ENCODE data around the gene NEURL3. TPM values are rescaled to one million over a fixed set of nuclear protein-coding genes. Genes with fewer than 3 reads are reported as not detected.

Gene NEURL3
- polyA plus RNA-seq, 1 donor = 0.81 TPM

DNA sequence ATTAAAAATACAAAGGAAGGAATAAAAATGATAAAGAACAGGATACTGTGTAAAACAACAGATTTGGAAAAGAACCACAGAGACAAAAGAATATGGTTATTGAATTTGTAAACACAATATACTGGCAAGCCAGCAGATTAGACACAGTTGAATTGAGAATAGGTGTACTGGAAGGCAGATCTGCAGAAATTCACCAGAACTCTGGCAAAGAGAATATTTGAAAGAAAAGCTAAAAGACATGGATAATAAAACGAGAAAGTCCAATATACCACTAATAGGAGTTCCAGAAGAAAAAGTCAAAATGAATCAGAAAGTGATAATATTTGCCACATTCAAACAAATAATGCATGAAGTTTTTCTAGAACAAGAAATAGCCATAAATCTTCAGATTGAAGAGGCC is 11.9 kb upstream of the NEURL3 start:
- H3K36me3 ChIP-seq (ENCODE audit: control insufficient read depth, insufficient read depth, low read length) = no peaks in the 10 kb centered on the region
- WGBS (ENCODE audit: insufficient coverage, low lambda C conversion rate) = 100% methylated on average over 1 of the region's 1 CpG
- H3K27me3 ChIP-seq (ENCODE audit: control insufficient read depth, insufficient read depth, low read length) = no peaks in the 10 kb centered on the region
- no peak for DNase-seq
- H3K27ac ChIP-seq (ENCODE audit: low read length) = no peak overlapping the region
- H3K4me3 ChIP-seq (ENCODE audit: low read length) = no peak overlapping the region
- no peaks in the 10 kb centered on the region for H3K9me3 ChIP-seq (ENCODE audit: control insufficient read depth, low read depth, low read length)
- H3K4me1 ChIP-seq (ENCODE audit: control insufficient read depth, insufficient read depth, low read length) = no peaks in the 10 kb centered on the region

DNA sequence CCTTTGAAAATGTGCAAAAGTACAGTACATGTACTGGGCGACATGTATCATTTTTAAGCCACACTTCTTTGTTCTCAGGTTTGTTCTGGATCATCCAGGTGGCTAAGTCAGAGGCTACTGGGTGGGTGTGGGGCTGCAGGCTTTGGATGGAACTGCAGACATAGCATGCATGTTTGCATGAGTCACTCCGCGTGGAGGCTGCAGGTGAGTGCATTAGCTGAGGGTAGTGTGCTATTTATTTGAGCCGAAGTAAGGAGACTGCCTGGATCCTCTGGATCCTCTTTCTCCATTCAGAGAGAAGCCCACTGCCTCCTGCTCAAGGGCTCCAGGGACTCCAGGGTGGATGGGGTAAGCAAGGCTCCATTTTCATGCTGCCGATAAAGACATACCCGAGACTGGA is 9.4 kb upstream of the NEURL3 start:
- Histone ChIP-seq H3K4me3 (ENCODE audit: low read length) (no peak overlapping the region), H3K36me3 (ENCODE audit: control insufficient read depth, insufficient read depth, low read length) (no peaks in the 10 kb centered on the region), H3K4me1 (ENCODE audit: control insufficient read depth, insufficient read depth, low read length) (no peaks in the 10 kb centered on the region), H3K27me3 (ENCODE audit: control insufficient read depth, insufficient read depth, low read length) (no peaks in the 10 kb centered on the region), H3K9me3 (ENCODE audit: control insufficient read depth, low read depth, low read length) (no peaks in the 10 kb centered on the region), H3K27ac (ENCODE audit: low read length) (no peak overlapping the region)
- WGBS (ENCODE audit: insufficient coverage, low lambda C conversion rate) = no CpG with 5 or more reads among the region's 6 CpGs
- no peak for DNase-seq

DNA sequence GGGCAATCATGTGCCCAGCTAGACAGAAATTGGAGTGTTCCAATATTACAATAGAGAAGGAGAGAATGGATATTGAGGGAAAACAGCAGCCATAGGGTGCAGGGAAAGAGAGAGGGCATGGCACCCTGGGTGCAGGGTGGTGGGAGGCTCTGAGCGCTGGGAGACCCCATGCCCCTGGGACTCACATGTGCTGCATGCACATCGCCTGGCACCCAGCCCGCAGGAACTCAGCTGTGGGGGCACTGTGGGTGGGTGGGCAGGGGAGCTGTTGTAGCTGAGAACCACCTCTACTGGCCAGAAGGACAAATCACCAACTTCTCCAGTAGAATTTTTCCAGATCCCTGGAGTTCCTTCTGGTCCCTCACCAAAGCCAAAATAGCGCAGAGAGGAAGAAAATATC is 7.2 kb upstream of the NEURL3 start:
- H3K4me3 ChIP-seq (ENCODE audit: low read length) = no peak overlapping the region
- WGBS (ENCODE audit: insufficient coverage, low lambda C conversion rate) = no CpG with 5 or more reads among the region's 4 CpGs

DNA sequence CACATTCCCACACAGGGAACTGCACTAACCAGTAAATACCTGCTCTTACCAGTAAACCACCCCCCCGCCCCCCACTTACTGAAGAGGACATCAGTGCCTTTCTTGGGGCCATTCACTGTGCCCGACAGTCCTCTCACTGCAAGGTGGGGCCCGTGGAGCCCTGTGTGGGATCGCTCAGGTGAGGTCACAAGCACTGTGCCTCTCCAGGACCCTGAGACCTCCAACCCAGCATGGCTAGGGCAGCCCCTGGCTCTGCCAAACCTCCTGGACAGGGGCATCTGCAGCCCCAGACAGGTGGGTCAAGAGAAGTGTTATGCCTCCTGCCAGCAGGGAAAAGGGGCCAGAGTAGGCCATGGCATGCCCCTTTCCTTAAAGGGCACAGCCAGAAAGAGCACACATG is 6.7 kb upstream of the NEURL3 start:
- H3K9me3 ChIP-seq (ENCODE audit: control insufficient read depth, low read depth, low read length) = peaks cover 9% of the 10 kb centered on the region
- no peak overlapping the region for H3K27ac ChIP-seq (ENCODE audit: low read length)
- DNase-seq = no peak
- peaks cover 17% of the 10 kb centered on the region for H3K4me1 ChIP-seq (ENCODE audit: control insufficient read depth, insufficient read depth, low read length)
- WGBS (ENCODE audit: insufficient coverage, low lambda C conversion rate) = no CpG with 5 or more reads among the region's 4 CpGs
- no peaks in the 10 kb centered on the region for H3K27me3 ChIP-seq (ENCODE audit: control insufficient read depth, insufficient read depth, low read length)
- H3K4me3 ChIP-seq (ENCODE audit: low read length) = no peak overlapping the region
- H3K36me3 ChIP-seq (ENCODE audit: control insufficient read depth, insufficient read depth, low read length) = no peaks in the 10 kb centered on the region

More for the DNA sequence above, 7.2 kb upstream of the NEURL3 start:
- H3K27ac ChIP-seq (ENCODE audit: low read length) = no peak overlapping the region
- peaks cover 9% of the 10 kb centered on the region for H3K9me3 ChIP-seq (ENCODE audit: control insufficient read depth, low read depth, low read length)
- H3K4me1 ChIP-seq (ENCODE audit: control insufficient read depth, insufficient read depth, low read length) = peaks cover 13% of the 10 kb centered on the region
- no peak for DNase-seq
- no peaks in the 10 kb centered on the region for H3K36me3 ChIP-seq (ENCODE audit: control insufficient read depth, insufficient read depth, low read length)
- no peaks in the 10 kb centered on the region for H3K27me3 ChIP-seq (ENCODE audit: control insufficient read depth, insufficient read depth, low read length)

DNA sequence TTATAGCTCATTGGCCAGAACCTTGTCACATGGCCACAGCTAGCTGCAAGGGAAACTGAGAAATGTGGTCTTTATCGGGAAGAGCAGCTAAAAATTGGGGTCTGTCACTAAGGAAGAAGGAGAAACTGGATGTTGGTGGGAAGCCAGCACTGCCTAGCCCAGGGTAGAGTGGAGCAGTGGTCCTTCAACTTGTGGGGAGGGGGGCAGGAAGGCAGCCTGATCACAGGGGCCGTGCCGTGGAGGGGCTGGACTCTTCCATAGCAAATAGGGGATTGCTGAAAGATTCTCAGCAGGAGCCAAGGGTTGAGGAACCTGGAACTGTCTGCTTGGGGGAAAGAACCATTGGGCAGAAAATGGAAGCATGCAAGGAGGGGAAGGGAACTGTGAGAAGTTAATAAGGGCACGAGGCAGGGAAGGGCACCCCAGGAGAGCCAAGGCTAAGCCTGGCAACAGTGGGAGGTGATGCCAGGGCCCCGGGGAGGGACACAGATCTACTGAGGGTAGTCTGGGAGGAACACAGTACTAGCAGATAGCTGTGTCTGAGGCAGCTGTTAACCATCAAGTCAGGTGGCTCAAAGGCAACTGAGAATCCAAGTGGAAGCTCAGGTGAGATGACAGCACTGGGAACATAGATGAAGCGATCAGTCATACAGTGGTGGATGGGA is 5.9 kb upstream of the NEURL3 start:
- no CpG with 5 or more reads among the region's 6 CpGs for WGBS (ENCODE audit: insufficient coverage, low lambda C conversion rate)
- Histone ChIP-seq H3K27ac (ENCODE audit: low read length) (no peak overlapping the region), H3K36me3 (ENCODE audit: control insufficient read depth, insufficient read depth, low read length) (no peaks in the 10 kb centered on the region), H3K4me1 (ENCODE audit: control insufficient read depth, insufficient read depth, low read length) (peaks cover 24% of the 10 kb centered on the region), H3K4me3 (ENCODE audit: low read length) (no peak overlapping the region), H3K27me3 (ENCODE audit: control insufficient read depth, insufficient read depth, low read length) (no peaks in the 10 kb centered on the region), H3K9me3 (ENCODE audit: control insufficient read depth, low read depth, low read length) (peaks cover 9% of the 10 kb centered on the region)
- no peak for DNase-seq

DNA sequence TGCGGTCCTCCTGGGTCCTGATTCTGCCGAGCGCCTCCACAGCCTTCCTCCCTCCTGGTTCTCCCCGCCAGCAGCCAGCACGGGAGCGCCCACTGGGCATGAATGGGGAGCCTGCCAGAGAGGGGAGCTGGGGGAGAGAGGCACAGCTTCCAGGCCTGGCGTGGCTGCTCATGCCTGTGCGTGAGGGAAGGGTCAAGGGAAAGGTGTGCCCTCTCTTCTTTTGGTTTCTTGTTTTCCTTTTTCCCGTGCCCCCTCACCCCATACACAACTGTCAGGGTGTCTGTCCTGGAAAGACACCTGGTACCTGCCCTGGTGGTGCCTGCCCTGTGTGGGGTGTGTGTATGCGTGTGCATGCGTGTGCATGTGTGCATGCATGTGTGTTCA is 4.7 kb upstream of the NEURL3 start:
- no peaks in the 10 kb centered on the region for H3K36me3 ChIP-seq (ENCODE audit: control insufficient read depth, insufficient read depth, low read length)
- peaks cover 9% of the 10 kb centered on the region for H3K9me3 ChIP-seq (ENCODE audit: control insufficient read depth, low read depth, low read length)
- WGBS (ENCODE audit: insufficient coverage, low lambda C conversion rate) = no CpG with 5 or more reads among the region's 11 CpGs
- no peak for DNase-seq
- peaks cover 36% of the 10 kb centered on the region for H3K4me1 ChIP-seq (ENCODE audit: control insufficient read depth, insufficient read depth, low read length)
- no peak overlapping the region for H3K27ac ChIP-seq (ENCODE audit: low read length)
- H3K4me3 ChIP-seq (ENCODE audit: low read length) = peak overlapping the region; percentile 19
- no peaks in the 10 kb centered on the region for H3K27me3 ChIP-seq (ENCODE audit: control insufficient read depth, insufficient read depth, low read length)

DNA sequence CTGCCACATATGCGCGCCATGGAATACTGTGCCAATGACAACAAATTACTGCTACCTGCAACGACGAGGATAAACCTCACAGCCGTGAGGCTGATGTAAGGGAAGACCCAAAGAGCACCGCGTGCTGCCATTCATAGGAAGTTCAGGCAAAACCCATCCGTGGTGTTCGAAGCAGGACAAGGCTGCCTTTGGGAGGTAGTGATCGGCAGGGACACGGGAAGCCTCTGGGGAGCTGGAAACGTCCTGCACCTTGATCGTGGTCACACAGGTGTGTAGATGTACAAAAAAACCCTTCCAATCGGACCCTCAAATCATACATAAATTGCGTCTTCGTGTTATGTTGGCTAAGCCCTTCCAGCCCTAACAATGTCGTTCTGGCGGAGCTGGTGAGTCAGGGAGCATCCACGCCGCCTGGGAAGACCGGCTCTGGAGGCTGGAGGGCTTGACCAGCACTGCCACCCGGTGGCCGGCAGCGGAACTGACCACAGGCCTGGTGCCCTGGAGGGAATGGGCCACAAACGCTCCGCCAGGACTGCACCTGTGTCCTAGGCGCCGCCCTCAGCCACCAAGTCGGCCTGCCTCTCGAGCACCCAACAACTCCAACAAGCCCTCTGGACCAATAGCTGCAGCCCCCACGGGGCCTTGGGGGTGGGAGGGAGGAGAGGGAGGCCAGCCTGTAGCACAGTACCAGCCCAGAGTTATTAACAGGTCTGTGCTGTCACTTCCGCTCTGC is 4.1 kb upstream of the NEURL3 start:
- Histone ChIP-seq H3K4me1 (ENCODE audit: control insufficient read depth, insufficient read depth, low read length) (peaks cover 39% of the 10 kb centered on the region), H3K36me3 (ENCODE audit: control insufficient read depth, insufficient read depth, low read length) (no peaks in the 10 kb centered on the region), H3K9me3 (ENCODE audit: control insufficient read depth, low read depth, low read length) (peaks cover 9% of the 10 kb centered on the region), H3K27ac (ENCODE audit: low read length) (no peak overlapping the region), H3K4me3 (ENCODE audit: low read length) (peak overlapping the region; percentile 19), H3K27me3 (ENCODE audit: control insufficient read depth, insufficient read depth, low read length) (no peaks in the 10 kb centered on the region)
- DNase-seq = peak; percentile 82 to 87
- WGBS (ENCODE audit: insufficient coverage, low lambda C conversion rate) = no CpG with 5 or more reads among the region's 32 CpGs

DNA sequence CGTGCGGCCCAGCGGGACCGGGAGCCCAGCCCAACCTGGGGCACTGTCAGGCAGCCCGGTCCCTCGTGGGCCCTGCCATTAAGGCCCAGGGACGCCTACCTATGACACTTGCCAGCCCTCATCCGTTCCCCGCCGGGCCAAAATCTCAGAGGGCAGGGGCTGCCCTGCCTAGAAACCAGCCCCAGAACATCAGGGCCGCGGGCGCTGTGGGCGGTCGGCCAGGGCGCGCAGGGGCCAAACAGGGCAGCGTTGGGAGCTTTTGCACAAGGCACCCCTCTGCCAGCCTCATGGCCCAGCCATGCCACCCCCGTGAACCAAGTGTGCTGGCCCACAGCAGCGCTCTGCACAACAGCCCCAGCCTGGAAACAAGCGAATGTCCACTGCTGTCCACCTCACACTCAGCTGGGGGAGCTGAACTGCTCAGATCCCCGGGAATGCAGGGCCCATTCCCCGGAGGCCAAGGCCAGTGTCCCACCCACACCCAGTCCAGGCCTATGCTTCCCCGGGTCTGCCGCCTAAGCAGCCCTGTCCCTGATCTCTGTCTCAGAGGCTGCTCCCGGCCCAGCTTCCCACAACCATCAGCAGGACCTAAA is 3.5 kb upstream of the NEURL3 start:
- Histone ChIP-seq H3K27ac (ENCODE audit: low read length) (no peak overlapping the region), H3K4me3 (ENCODE audit: low read length) (no peak overlapping the region)
- WGBS (ENCODE audit: insufficient coverage, low lambda C conversion rate) = no CpG with 5 or more reads among the region's 26 CpGs

DNA sequence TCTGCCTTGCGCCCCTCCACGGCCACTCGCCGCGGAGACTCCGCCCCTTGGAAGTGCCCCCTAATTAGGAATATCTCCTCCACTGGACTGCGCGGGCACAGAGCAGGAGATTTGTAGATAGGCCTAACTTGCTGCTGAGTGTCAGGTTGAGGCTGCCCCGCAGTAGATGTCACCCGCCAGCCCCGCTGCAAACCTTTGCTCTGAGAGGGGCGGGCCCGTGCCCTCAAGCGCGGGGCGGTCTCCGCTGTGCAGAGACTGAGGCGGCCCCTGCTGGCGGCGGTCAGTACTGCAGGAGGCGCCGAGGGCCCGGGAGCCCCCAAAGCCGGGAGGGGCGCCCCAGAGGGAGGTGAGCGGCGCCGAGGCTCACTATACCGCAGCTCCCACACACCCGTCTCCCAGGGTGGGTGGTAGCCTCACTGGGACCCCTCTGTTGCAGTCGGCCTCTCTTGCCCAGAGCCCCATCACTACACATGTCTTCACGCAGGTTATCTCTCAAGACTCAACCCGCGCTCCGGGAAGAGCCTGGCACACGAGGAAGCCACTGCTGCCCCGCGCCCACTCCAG is 2.9 kb upstream of the NEURL3 start:
- no peaks in the 10 kb centered on the region for H3K27me3 ChIP-seq (ENCODE audit: control insufficient read depth, insufficient read depth, low read length)
- no peaks in the 10 kb centered on the region for H3K36me3 ChIP-seq (ENCODE audit: control insufficient read depth, insufficient read depth, low read length)
- no CpG with 5 or more reads among the region's 38 CpGs for WGBS (ENCODE audit: insufficient coverage, low lambda C conversion rate)
- peaks cover 9% of the 10 kb centered on the region for H3K9me3 ChIP-seq (ENCODE audit: control insufficient read depth, low read depth, low read length)
- H3K4me1 ChIP-seq (ENCODE audit: control insufficient read depth, insufficient read depth, low read length) = peaks cover 44% of the 10 kb centered on the region
- H3K4me3 ChIP-seq (ENCODE audit: low read length) = peak overlapping the region; percentile 24
- DNase-seq = peak; percentile 78 to 83
- no peak overlapping the region for H3K27ac ChIP-seq (ENCODE audit: low read length)

More for the DNA sequence above, 3.5 kb upstream of the NEURL3 start:
- H3K27me3 ChIP-seq (ENCODE audit: control insufficient read depth, insufficient read depth, low read length) = no peaks in the 10 kb centered on the region
- DNase-seq = no peak
- H3K9me3 ChIP-seq (ENCODE audit: control insufficient read depth, low read depth, low read length) = peaks cover 9% of the 10 kb centered on the region
- no peaks in the 10 kb centered on the region for H3K36me3 ChIP-seq (ENCODE audit: control insufficient read depth, insufficient read depth, low read length)
- peaks cover 39% of the 10 kb centered on the region for H3K4me1 ChIP-seq (ENCODE audit: control insufficient read depth, insufficient read depth, low read length)

DNA sequence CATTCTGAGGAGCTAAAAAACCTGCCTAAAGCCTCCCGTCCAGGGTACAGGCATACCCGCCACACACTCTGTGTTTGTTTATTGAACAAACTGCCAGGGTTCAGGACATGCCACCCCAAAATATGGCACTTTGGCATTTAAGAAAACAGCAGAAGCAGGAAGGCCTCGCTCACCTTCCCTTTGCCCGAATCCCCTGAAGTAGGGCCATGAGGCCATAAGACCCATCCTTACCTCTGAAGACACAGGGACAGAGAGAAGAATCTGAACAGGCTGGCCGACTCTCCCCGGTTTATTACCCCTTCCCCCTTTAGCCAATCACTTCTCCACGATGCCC is 1.7 kb upstream of the NEURL3 start:
- H3K4me3 ChIP-seq (ENCODE audit: low read length) = no peak overlapping the region
- H3K27me3 ChIP-seq (ENCODE audit: control insufficient read depth, insufficient read depth, low read length) = no peaks in the 10 kb centered on the region
- H3K4me1 ChIP-seq (ENCODE audit: control insufficient read depth, insufficient read depth, low read length) = peaks cover 56% of the 10 kb centered on the region

More for the DNA sequence above, 1.7 kb upstream of the NEURL3 start:
- no peak for DNase-seq
- 100% methylated on average over 1 of the region's 7 CpGs for WGBS (ENCODE audit: insufficient coverage, low lambda C conversion rate)
- H3K36me3 ChIP-seq (ENCODE audit: control insufficient read depth, insufficient read depth, low read length) = no peaks in the 10 kb centered on the region
- no peak overlapping the region for H3K27ac ChIP-seq (ENCODE audit: low read length)
- H3K9me3 ChIP-seq (ENCODE audit: control insufficient read depth, low read depth, low read length) = peaks cover 9% of the 10 kb centered on the region
